ENCODE results near the gene PLAAT1.

PLAAT1 gene

GRCh38 chr3:193228206-193228605 is 12.8 kb upstream of the PLAAT1 start:
- Histone ChIP-seq H3K4me3 (ENCODE audit: low read depth, low read length) (no peak overlapping the region), H3K9me3 (ENCODE audit: control insufficient read depth, insufficient read depth, low read length) (no peaks in the 10 kb centered on the region), H3K4me1 (ENCODE audit: control insufficient read depth, insufficient read depth, low read length) (peaks cover 63% of the 10 kb centered on the region), H3K27ac (ENCODE audit: low read depth, low read length) (no peak overlapping the region), H3K27me3 (ENCODE audit: control insufficient read depth, insufficient read depth, low read length) (no peaks in the 10 kb centered on the region), H3K36me3 (ENCODE audit: control insufficient read depth, insufficient read depth, low read length) (no peaks in the 10 kb centered on the region), H3K9ac (ENCODE audit: low read depth, low read length) (no peak overlapping the region)

- Histone ChIP-seq H3K27me3 (ENCODE audit: control insufficient read depth, insufficient read depth, low read length) (no peaks in the 10 kb centered on the region), H3K4me3 (ENCODE audit: low read depth, low read length) (no peak overlapping the region), H3K27ac (ENCODE audit: low read depth, low read length) (no peak overlapping the region), H3K9me3 (ENCODE audit: control insufficient read depth, insufficient read depth, low read length) (no peaks in the 10 kb centered on the region), H3K36me3 (ENCODE audit: control insufficient read depth, insufficient read depth, low read length) (no peaks in the 10 kb centered on the region), H3K9ac (ENCODE audit: low read depth, low read length) (no peak overlapping the region), H3K4me1 (ENCODE audit: control insufficient read depth, insufficient read depth, low read length) (peaks cover 63% of the 10 kb centered on the region)
Observed at GRCh38 chr3:193229851-193230420, 11.1 kb upstream of the PLAAT1 start.

DNA sequence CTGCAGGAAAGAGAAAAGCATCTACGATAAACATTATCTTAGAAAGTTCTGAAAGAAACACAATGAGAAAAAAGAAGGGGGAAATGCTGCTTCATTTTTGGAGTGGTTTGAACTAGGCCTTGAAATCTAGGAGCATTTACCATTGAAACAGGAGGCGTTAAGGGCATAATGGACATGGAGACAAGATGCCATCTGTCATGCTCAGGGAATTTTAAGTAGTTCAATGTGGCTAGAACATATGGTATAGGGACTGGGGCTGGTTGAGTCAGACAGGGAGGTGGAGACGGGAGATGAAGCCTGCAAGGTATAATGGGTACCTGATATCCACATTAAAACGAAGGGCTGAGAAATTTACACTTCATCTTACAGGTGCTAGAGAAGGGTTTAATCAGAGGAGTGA is 10.4 kb upstream of the PLAAT1 start:
- no peak overlapping the region for H3K9ac ChIP-seq (ENCODE audit: low read depth, low read length)
- peaks cover 58% of the 10 kb centered on the region for H3K4me1 ChIP-seq (ENCODE audit: control insufficient read depth, insufficient read depth, low read length)
- no peak overlapping the region for H3K4me3 ChIP-seq (ENCODE audit: low read depth, low read length)
- no peaks in the 10 kb centered on the region for H3K27me3 ChIP-seq (ENCODE audit: control insufficient read depth, insufficient read depth, low read length)
- no peak overlapping the region for H3K27ac ChIP-seq (ENCODE audit: low read depth, low read length)
- no peaks in the 10 kb centered on the region for H3K36me3 ChIP-seq (ENCODE audit: control insufficient read depth, insufficient read depth, low read length)
- H3K9me3 ChIP-seq (ENCODE audit: control insufficient read depth, insufficient read depth, low read length): no peaks in the 10 kb centered on the region

DNA sequence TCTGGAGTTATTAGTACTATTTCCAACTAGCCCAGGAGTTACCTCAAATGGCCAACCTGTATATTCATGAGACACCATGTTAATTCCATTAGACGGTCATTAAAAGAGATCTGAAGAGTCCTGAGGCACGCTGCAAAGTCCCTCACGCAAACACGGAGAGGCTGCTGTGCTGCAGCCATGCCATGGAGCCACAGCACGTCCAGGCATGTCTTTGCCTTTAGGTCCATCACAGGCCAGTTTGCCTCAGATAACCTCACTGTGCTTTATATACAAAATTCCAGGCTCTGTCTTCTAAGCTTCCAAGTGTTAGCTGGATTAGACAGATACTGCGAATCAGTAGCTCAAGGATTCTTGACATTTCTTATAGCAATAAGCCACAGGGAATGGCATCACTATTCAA is 9.8 kb upstream of the PLAAT1 start:
- H3K9me3 ChIP-seq (ENCODE audit: control insufficient read depth, insufficient read depth, low read length): no peaks in the 10 kb centered on the region
- H3K36me3 ChIP-seq (ENCODE audit: control insufficient read depth, insufficient read depth, low read length): no peaks in the 10 kb centered on the region
- H3K27ac ChIP-seq (ENCODE audit: low read depth, low read length): no peak overlapping the region
- no peak overlapping the region for H3K9ac ChIP-seq (ENCODE audit: low read depth, low read length)
- H3K4me1 ChIP-seq (ENCODE audit: control insufficient read depth, insufficient read depth, low read length): peaks cover 53% of the 10 kb centered on the region
- H3K27me3 ChIP-seq (ENCODE audit: control insufficient read depth, insufficient read depth, low read length): no peaks in the 10 kb centered on the region
- H3K4me3 ChIP-seq (ENCODE audit: low read depth, low read length): no peak overlapping the region

GRCh38 chr3:193236599-193236998 is 4.4 kb upstream of the PLAAT1 start:
- H3K4me1 ChIP-seq (ENCODE audit: control insufficient read depth, insufficient read depth, low read length): peaks cover 2% of the 10 kb centered on the region; the same call in 1 of the 2 replicates
- H3K27ac ChIP-seq (ENCODE audit: low read depth, low read length): no peak overlapping the region
- H3K9me3 ChIP-seq (ENCODE audit: control insufficient read depth, insufficient read depth, low read length): no peaks in the 10 kb centered on the region
- no peak overlapping the region for H3K4me3 ChIP-seq (ENCODE audit: low read depth, low read length)
- H3K9ac ChIP-seq (ENCODE audit: low read depth, low read length): no peak overlapping the region
- H3K36me3 ChIP-seq (ENCODE audit: control insufficient read depth, insufficient read depth, low read length): no peaks in the 10 kb centered on the region
- peaks cover 5% of the 10 kb centered on the region for H3K27me3 ChIP-seq (ENCODE audit: control insufficient read depth, insufficient read depth, low read length)

- no peak overlapping the region for H3K9ac ChIP-seq (ENCODE audit: low read depth, low read length)
- H3K4me3 ChIP-seq (ENCODE audit: low read depth, low read length): no peak overlapping the region
- peaks cover 3% of the 10 kb centered on the region; the same call in 1 of the 2 replicates for H3K4me1 ChIP-seq (ENCODE audit: control insufficient read depth, insufficient read depth, low read length)
Observed at GRCh38 chr3:193237030-193237429, 4.0 kb upstream of the PLAAT1 start.

DNA sequence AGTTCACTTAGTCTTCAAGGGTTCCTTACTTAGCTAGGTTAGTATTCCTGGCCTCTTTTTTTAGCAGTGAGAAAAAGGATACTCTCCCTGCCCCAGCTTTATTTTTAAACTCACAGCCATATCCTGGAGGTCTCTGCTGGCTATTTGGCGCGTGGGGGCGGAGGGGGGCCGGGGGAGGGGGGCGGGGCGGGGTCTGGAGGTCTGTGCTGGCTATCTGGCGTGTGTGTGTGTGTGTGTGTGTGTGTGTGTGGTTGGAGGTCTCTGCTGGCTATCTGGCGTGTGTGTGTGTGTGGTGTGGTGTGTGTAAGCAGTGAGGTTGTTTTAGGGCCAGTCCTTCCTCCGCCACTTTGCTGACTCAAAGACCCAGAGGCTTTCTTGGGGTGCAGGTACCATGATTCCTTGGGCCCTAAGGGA is 579 bp upstream of the PLAAT1 start:
- Histone ChIP-seq H3K4me1 (ENCODE audit: control insufficient read depth, insufficient read depth, low read length) (peaks cover 3% of the 10 kb centered on the region; the same call in 1 of the 2 replicates), H3K9ac (ENCODE audit: low read depth, low read length) (peak overlapping the region; percentile 72), H3K9me3 (ENCODE audit: control insufficient read depth, insufficient read depth, low read length) (no peaks in the 10 kb centered on the region), H3K36me3 (ENCODE audit: control insufficient read depth, insufficient read depth, low read length) (no peaks in the 10 kb centered on the region), H3K27ac (ENCODE audit: low read depth, low read length) (no peak overlapping the region), H3K27me3 (ENCODE audit: control insufficient read depth, insufficient read depth, low read length) (peaks cover 20% of the 10 kb centered on the region), H3K4me3 (ENCODE audit: low read depth, low read length) (peak overlapping the region; percentile 82)

More at GRCh38 chr3:193237030-193237429, 4.0 kb upstream of the PLAAT1 start:
- Histone ChIP-seq H3K9me3 (ENCODE audit: control insufficient read depth, insufficient read depth, low read length) (no peaks in the 10 kb centered on the region), H3K27ac (ENCODE audit: low read depth, low read length) (no peak overlapping the region), H3K36me3 (ENCODE audit: control insufficient read depth, insufficient read depth, low read length) (no peaks in the 10 kb centered on the region), H3K27me3 (ENCODE audit: control insufficient read depth, insufficient read depth, low read length) (peaks cover 10% of the 10 kb centered on the region)

DNA sequence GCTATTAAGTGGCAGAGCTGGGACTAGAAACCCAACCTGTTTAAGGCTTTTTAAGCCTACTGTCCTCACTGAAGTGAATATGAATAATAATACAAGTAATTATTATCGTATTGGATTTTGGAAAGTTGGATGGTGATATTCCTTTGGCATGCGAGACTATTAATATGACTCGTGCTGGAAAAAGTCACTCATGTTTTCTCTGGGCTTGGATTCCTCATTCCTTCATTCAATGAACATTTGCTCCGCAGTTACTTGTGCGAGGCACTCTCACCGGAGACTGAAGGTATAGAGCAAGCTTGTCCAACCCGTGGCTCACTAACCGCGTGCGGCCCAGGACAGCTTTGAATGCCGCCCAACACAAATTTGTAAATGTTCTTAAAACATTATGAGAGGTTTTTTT is 694 bp downstream of the PLAAT1 start:
- Histone ChIP-seq H3K4me1 (ENCODE audit: control insufficient read depth, insufficient read depth, low read length) (peaks cover 3% of the 10 kb centered on the region; the same call in 1 of the 2 replicates), H3K4me3 (ENCODE audit: low read depth, low read length) (peak overlapping the region; percentile 67), H3K27me3 (ENCODE audit: control insufficient read depth, insufficient read depth, low read length) (peaks cover 20% of the 10 kb centered on the region), H3K27ac (ENCODE audit: low read depth, low read length) (no peak overlapping the region), H3K36me3 (ENCODE audit: control insufficient read depth, insufficient read depth, low read length) (no peaks in the 10 kb centered on the region), H3K9ac (ENCODE audit: low read depth, low read length) (peak overlapping the region; percentile 41; the same call in 1 of the 2 replicates), H3K9me3 (ENCODE audit: control insufficient read depth, insufficient read depth, low read length) (no peaks in the 10 kb centered on the region)

DNA sequence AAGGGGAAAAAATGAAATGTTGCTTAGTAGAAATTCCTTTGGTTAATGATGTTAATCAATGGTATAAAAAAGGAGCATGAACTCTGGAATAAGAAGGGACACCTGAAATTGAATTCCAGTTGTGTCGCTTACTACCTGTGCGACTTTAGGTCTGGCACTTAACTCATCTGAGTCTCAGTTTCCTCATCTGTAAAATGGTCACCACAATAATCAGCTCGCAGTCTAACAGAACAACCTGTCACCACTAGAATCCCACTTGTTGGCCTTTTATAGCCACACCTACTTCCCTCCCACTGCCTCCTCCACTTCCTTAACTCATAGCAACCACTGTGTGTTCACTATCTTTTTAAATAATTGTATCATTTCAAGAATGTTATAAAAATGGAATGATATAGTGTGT is 2.5 kb downstream of the PLAAT1 start:
- no peak overlapping the region for H3K4me3 ChIP-seq (ENCODE audit: low read depth, low read length)
- H3K9ac ChIP-seq (ENCODE audit: low read depth, low read length): no peak overlapping the region
- H3K4me1 ChIP-seq (ENCODE audit: control insufficient read depth, insufficient read depth, low read length): peaks cover 3% of the 10 kb centered on the region; the same call in 1 of the 2 replicates
- H3K36me3 ChIP-seq (ENCODE audit: control insufficient read depth, insufficient read depth, low read length): no peaks in the 10 kb centered on the region
- no peak overlapping the region for H3K27ac ChIP-seq (ENCODE audit: low read depth, low read length)
- H3K9me3 ChIP-seq (ENCODE audit: control insufficient read depth, insufficient read depth, low read length): peaks cover 10% of the 10 kb centered on the region
- H3K27me3 ChIP-seq (ENCODE audit: control insufficient read depth, insufficient read depth, low read length): peaks cover 20% of the 10 kb centered on the region

GRCh38 chr3:193248848-193249468 is 7.9 kb downstream of the PLAAT1 start:
- Histone ChIP-seq H3K4me1 (ENCODE audit: control insufficient read depth, insufficient read depth, low read length) (no peaks in the 10 kb centered on the region), H3K4me3 (ENCODE audit: low read depth, low read length) (no peak overlapping the region), H3K36me3 (ENCODE audit: control insufficient read depth, insufficient read depth, low read length) (no peaks in the 10 kb centered on the region), H3K9me3 (ENCODE audit: control insufficient read depth, insufficient read depth, low read length) (peaks cover 24% of the 10 kb centered on the region), H3K9ac (ENCODE audit: low read depth, low read length) (no peak overlapping the region), H3K27me3 (ENCODE audit: control insufficient read depth, insufficient read depth, low read length) (no peaks in the 10 kb centered on the region), H3K27ac (ENCODE audit: low read depth, low read length) (no peak overlapping the region)

DNA sequence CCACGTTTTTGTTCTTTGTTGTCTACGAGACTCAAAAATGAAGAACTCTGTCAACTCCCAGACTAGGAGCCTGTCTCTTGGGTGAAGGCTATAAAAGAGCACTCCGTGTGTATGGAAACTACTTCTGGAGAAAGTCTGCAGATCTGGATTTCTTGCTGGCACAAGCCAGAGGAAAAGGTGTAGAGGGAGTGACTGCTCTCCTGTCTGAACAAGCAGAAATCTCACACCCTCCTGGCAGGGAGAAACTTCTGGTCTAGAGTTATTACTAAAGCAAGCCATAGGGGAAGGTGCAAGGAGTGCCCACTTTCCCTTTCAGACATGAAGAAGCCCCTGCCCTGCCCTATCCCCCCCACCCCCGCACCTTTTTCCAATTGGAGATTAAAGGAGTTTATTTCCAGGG is 9.5 kb downstream of the PLAAT1 start:
- no peaks in the 10 kb centered on the region for H3K4me1 ChIP-seq (ENCODE audit: control insufficient read depth, insufficient read depth, low read length)
- H3K9me3 ChIP-seq (ENCODE audit: control insufficient read depth, insufficient read depth, low read length): peaks cover 24% of the 10 kb centered on the region
- no peak overlapping the region for H3K4me3 ChIP-seq (ENCODE audit: low read depth, low read length)
- H3K36me3 ChIP-seq (ENCODE audit: control insufficient read depth, insufficient read depth, low read length): no peaks in the 10 kb centered on the region
- H3K9ac ChIP-seq (ENCODE audit: low read depth, low read length): no peak overlapping the region
- H3K27me3 ChIP-seq (ENCODE audit: control insufficient read depth, insufficient read depth, low read length): no peaks in the 10 kb centered on the region
- H3K27ac ChIP-seq (ENCODE audit: low read depth, low read length): no peak overlapping the region

Data from HUES48 (cell line).